Fibroblast of villous mesenchyme (primary cell): ENCODE results near the gene CASP7. TPM values are rescaled to one million over a fixed set of nuclear protein-coding genes. Genes with fewer than 3 reads are reported as not detected.

Source experiments
- DNase-seq: peaks from one replicate; pipeline ENCODE4 v3.0.0-alpha.2; 2010; ENCODE audit warnings: low read depth
- H3K4me3 ChIP-seq: 2 replicates; pipeline ENCODE4 v1.5.1; 2011; ENCODE audit warnings: low read depth, mild to moderate bottlenecking, low read length
- total RNA-seq: library from RNA; depleted of rRNA; stranded (reverse); fragments of >200 nt; gene quantifications from 2 replicates; pipeline ENCODE4 v1.2.3, GENCODE V29; 2012
- TF ChIP-seq, protein P1 (sequence below): IDR thresholded peaks from 2 replicates; pipeline ENCODE4 v1.5.1; 2012; ENCODE audit warnings: low read depth, mild to moderate bottlenecking, low read length; ENCODE audit not compliant: insufficient read depth

Gene CASP7
- total RNA-seq, 1 donor, result 35.4 TPM

DNA sequence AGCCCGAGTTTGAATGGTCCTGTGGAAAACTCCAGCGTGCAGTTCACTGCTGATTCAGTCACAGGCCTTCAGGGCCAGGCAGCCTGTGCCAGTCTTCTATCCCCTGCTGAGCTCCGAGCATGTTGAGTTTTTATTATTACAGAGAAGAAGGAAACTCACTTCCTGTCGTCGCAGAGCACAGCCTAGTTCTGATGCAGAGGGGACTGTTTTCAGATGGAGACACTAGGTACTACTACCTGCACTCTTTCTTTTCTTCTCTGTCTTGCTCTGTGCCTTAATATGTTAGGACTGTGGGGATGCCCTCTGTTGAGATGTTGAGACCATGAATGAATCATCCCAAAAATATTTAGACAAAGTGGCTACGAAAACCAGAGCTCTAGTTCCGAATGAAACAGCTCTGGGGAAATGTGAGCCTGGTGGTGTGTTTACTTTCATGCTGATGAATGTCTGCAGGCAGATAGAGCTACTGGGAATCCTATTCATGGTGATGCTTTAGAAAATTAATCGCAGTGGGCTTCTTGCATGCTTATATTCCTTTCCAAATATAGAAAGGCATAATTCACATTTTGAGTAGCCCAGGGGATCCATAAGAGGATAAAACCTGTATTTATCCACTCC, 29.6 kb downstream of the CASP7 start:
- TF ChIP-seq, protein P1, sequence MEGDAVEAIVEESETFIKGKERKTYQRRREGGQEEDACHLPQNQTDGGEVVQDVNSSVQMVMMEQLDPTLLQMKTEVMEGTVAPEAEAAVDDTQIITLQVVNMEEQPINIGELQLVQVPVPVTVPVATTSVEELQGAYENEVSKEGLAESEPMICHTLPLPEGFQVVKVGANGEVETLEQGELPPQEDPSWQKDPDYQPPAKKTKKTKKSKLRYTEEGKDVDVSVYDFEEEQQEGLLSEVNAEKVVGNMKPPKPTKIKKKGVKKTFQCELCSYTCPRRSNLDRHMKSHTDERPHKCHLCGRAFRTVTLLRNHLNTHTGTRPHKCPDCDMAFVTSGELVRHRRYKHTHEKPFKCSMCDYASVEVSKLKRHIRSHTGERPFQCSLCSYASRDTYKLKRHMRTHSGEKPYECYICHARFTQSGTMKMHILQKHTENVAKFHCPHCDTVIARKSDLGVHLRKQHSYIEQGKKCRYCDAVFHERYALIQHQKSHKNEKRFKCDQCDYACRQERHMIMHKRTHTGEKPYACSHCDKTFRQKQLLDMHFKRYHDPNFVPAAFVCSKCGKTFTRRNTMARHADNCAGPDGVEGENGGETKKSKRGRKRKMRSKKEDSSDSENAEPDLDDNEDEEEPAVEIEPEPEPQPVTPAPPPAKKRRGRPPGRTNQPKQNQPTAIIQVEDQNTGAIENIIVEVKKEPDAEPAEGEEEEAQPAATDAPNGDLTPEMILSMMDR, result peak; percentile 3
- DNase-seq, result peak; percentile 82
- H3K4me3 ChIP-seq, result no peak overlapping the region

DNA sequence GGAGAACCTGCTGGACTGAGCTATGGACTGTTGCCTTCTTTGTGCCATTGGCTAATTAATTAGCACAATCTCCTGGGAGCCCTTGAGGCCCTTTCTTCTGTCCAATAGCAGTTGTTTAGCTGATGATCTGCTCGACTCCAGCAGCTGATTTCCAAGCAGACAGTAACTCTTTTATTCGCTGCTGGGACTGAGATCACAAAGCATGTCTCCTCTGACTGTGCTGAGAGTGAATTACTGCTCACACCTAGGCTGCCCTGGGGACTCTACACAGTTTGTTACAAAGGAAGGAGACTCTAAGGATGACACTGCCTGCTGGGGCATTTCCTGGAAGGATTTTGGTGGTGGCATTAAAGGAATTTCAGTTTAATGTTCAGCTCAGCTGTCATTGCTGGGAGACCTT, 31.4 kb downstream of the CASP7 start:
- H3K4me3 ChIP-seq, result no peak overlapping the region
- TF ChIP-seq, protein P1, result no peak
- DNase-seq, result no peak

GRCh38 chr10:113712024-113712423, 32.3 kb downstream of the CASP7 start:
- TF ChIP-seq, protein P1, result no peak
- DNase-seq, result no peak
- no peak overlapping the region for H3K4me3 ChIP-seq

DNA sequence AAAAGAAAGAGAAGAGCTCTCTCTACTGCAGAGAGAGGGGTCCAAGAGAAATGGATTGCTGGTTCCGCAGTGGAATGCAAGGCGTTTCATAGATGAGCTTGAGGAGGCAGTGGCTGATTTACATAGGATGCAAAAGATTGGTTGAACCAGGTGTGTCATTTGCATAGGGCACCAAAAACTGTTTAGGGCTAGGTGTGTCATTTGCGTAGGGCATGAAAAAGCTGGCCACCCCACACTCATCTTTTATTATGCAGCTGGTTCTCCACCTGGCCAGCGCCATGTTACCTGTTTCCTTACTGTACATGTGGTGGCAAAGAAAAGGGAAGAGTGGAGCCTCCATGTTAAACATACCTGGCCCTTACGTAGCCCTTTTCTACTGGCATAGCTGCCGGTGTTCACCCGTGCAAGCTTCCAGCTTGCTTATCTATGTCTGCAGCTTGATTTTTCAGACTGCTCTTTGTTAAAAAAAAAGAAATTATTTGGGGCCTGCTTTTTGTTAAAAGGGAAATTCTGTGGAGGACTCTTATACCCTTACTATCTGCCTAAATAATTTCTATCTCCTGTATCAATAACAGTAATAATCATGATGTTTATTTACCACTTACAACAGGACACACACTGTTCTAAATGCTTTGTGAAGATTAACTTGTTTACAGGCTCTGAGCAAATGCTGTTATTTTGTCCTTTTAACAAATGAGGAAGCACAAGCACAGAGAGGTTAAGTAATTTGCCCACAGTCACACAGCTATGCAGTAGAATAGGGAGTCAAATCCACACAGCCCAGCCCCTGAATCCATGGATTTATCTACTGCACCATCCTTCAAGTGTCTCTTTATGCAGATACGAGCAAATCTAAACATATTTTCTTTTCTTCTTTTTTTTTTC, 33.3 kb downstream of the CASP7 start:
- TF ChIP-seq, protein P1, result no peak
- H3K4me3 ChIP-seq, result no peak overlapping the region
- DNase-seq, result no peak

GRCh38 chr10:113713640-113713982, 33.9 kb downstream of the CASP7 start:
- H3K4me3 ChIP-seq, result no peak overlapping the region
- no peak for DNase-seq
- TF ChIP-seq, protein P1, result no peak

DNA sequence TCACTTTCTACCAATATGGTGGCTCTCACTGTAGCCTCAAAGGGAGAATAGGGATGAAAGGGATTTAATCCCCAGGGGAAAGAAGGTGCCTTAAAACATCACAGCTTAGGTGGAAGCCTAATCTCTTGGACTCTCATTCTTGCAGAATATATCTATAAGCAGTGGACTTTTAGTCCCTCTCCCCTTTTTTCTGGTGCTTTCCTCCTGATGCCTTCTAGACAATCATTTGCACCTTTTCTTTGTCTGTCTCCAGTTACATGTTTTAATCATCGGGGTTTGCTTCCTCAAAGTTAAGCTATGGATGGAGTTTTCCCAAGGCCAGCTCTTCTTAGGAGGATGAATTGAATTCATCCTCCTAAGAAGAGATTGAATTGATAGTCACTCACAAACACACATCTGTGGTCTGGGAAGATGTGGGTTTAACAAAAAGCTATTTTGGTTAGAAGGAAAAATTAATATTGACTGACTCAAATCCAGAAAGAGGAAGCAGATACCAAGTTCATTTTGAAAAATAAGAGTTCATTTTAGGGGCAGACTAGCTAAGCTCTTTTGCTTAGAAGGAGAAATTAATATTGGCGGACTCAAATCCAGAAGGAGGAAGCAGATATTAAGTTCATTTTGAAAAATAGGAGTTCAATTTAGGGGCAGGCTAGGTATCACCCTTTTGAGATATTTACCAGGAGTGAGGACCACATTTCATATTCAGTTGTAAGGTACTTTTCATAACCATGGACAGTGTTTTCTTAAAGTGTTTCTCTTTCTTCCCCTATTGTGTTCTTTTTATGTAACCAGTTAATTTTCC, 36.6 kb downstream of the CASP7 start:
- TF ChIP-seq, protein P1, result no peak
- no peak overlapping the region for H3K4me3 ChIP-seq
- DNase-seq, result no peak
